ENCODE measurements around the gene PIGM.

The PIGM gene

GRCh38 chr1:159980786-159981185, 51.0 kb downstream of the PIGM start:
- Histone ChIP-seq H3K23ac (ENCODE audit: low read length) (no peak overlapping the region), H4K12ac (ENCODE audit: low read depth, low read length) (no peak overlapping the region), H3K4me2 (ENCODE audit: low read length) (no peak overlapping the region), H2AFZ (ENCODE audit: insufficient read depth, low read length, poor library complexity) (no peak overlapping the region), H3K18ac (ENCODE audit: low read length) (no peak overlapping the region), H3K79me1 (ENCODE audit: low read length) (no peaks in the 10 kb centered on the region), H3K27ac (ENCODE audit: low read depth, low read length) (no peak overlapping the region), H3K36me3 (ENCODE audit: control insufficient read depth in 1 of 2, insufficient read depth in 2 of 2, low read length in 2 of 2) (no peaks in the 10 kb centered on the region), H3K9ac (ENCODE audit: low read length) (no peak overlapping the region), H2BK5ac (ENCODE audit: low read depth, low read length, poor library complexity) (no peak overlapping the region), H2AK5ac (ENCODE audit: low read length) (no peak overlapping the region), H2BK120ac (ENCODE audit: insufficient read depth, low read length, poor library complexity) (no peak overlapping the region), H3K14ac (ENCODE audit: low read length) (no peak overlapping the region), H3K79me2 (ENCODE audit: control insufficient read depth, insufficient read depth, low read length, poor library complexity) (no peaks in the 10 kb centered on the region), H3K4me1 (ENCODE audit: control insufficient read depth in 1 of 2, insufficient read depth in 2 of 2, low read length in 2 of 2) (no peaks in the 10 kb centered on the region), H3K27me3 (ENCODE audit: insufficient read depth, low read length) (no peaks in the 10 kb centered on the region), H3K4me3 (ENCODE audit: low read depth, low read length) (no peak overlapping the region), H2BK12ac (ENCODE audit: low read length) (no peak overlapping the region), H4K91ac (ENCODE audit: low read depth, low read length) (no peak overlapping the region), H4K8ac (ENCODE audit: low read depth, low read length) (no peak overlapping the region), H3K9me3 (ENCODE audit: insufficient read depth, low read depth, low read length) (peaks cover 2% of the 10 kb centered on the region), H3K4ac (ENCODE audit: low read depth, low read length) (no peak overlapping the region)
- no peak for DNase-seq
- WGBS (ENCODE audit: extremely low coverage, insufficient coverage, insufficient read length) = no CpG with 5 or more reads among the region's 7 CpGs

DNA sequence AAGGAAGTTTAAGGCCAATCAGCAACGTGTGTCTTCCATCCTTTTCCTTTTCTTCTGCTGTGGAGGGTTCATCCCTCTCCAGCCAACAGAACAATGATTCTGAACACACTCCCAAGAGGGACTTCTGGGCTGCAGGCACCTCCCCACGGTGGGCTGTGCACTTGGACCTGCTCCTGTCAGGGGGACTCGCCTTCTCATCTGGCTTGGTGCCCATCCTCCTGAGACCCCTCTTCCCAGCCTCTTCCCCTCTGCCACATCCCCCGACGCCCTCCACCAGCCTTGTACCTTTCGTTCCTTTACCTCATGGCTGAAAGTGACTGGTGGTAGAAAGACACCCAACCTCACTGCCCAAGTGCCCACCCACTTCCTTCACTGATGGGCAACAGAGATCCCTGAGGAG, 51.7 kb downstream of the PIGM start:
- H2AK5ac ChIP-seq (ENCODE audit: low read length) = no peak overlapping the region
- no peak overlapping the region for H3K4me2 ChIP-seq (ENCODE audit: low read length)
- no peaks in the 10 kb centered on the region for H3K36me3 ChIP-seq (ENCODE audit: control insufficient read depth in 1 of 2, insufficient read depth in 2 of 2, low read length in 2 of 2)
- H3K27ac ChIP-seq (ENCODE audit: low read depth, low read length) = no peak overlapping the region
- H3K14ac ChIP-seq (ENCODE audit: low read length) = no peak overlapping the region
- H3K23ac ChIP-seq (ENCODE audit: low read length) = no peak overlapping the region
- no peaks in the 10 kb centered on the region for H3K79me1 ChIP-seq (ENCODE audit: low read length)
- no peak overlapping the region for H3K4me3 ChIP-seq (ENCODE audit: low read depth, low read length)
- no peak overlapping the region for H4K12ac ChIP-seq (ENCODE audit: low read depth, low read length)
- H2BK120ac ChIP-seq (ENCODE audit: insufficient read depth, low read length, poor library complexity) = no peak overlapping the region
- H3K9me3 ChIP-seq (ENCODE audit: insufficient read depth, low read depth, low read length) = peaks cover 2% of the 10 kb centered on the region
- no peak overlapping the region for H4K8ac ChIP-seq (ENCODE audit: low read depth, low read length)
- no CpG with 5 or more reads among the region's 6 CpGs for WGBS (ENCODE audit: extremely low coverage, insufficient coverage, insufficient read length)
- H2AFZ ChIP-seq (ENCODE audit: insufficient read depth, low read length, poor library complexity) = no peak overlapping the region
- no peak overlapping the region for H3K4ac ChIP-seq (ENCODE audit: low read depth, low read length)
- H2BK12ac ChIP-seq (ENCODE audit: low read length) = no peak overlapping the region
- H3K4me1 ChIP-seq (ENCODE audit: control insufficient read depth in 1 of 2, insufficient read depth in 2 of 2, low read length in 2 of 2) = no peaks in the 10 kb centered on the region
- no peak overlapping the region for H4K91ac ChIP-seq (ENCODE audit: low read depth, low read length)
- no peak for DNase-seq
- H3K79me2 ChIP-seq (ENCODE audit: control insufficient read depth, insufficient read depth, low read length, poor library complexity) = no peaks in the 10 kb centered on the region
- H3K9ac ChIP-seq (ENCODE audit: low read length) = no peak overlapping the region
- H3K27me3 ChIP-seq (ENCODE audit: insufficient read depth, low read length) = no peaks in the 10 kb centered on the region
- no peak overlapping the region for H2BK5ac ChIP-seq (ENCODE audit: low read depth, low read length, poor library complexity)
- no peak overlapping the region for H3K18ac ChIP-seq (ENCODE audit: low read length)

- WGBS (ENCODE audit: extremely low coverage, insufficient coverage, insufficient read length) = no CpG with 5 or more reads among the region's 3 CpGs
- Histone ChIP-seq H3K9me3 (ENCODE audit: insufficient read depth, low read depth, low read length) (peaks cover 2% of the 10 kb centered on the region), H3K14ac (ENCODE audit: low read length) (no peak overlapping the region), H4K12ac (ENCODE audit: low read depth, low read length) (no peak overlapping the region), H3K4me2 (ENCODE audit: low read length) (no peak overlapping the region), H2BK12ac (ENCODE audit: low read length) (no peak overlapping the region), H3K79me2 (ENCODE audit: control insufficient read depth, insufficient read depth, low read length, poor library complexity) (no peaks in the 10 kb centered on the region), H4K91ac (ENCODE audit: low read depth, low read length) (no peak overlapping the region), H3K4me1 (ENCODE audit: control insufficient read depth in 1 of 2, insufficient read depth in 2 of 2, low read length in 2 of 2) (no peaks in the 10 kb centered on the region), H3K27ac (ENCODE audit: low read depth, low read length) (no peak overlapping the region), H3K79me1 (ENCODE audit: low read length) (no peaks in the 10 kb centered on the region), H3K18ac (ENCODE audit: low read length) (no peak overlapping the region), H3K4ac (ENCODE audit: low read depth, low read length) (no peak overlapping the region), H3K4me3 (ENCODE audit: low read depth, low read length) (no peak overlapping the region), H2AK5ac (ENCODE audit: low read length) (no peak overlapping the region), H3K9ac (ENCODE audit: low read length) (no peak overlapping the region), H3K36me3 (ENCODE audit: control insufficient read depth in 1 of 2, insufficient read depth in 2 of 2, low read length in 2 of 2) (no peaks in the 10 kb centered on the region), H3K27me3 (ENCODE audit: insufficient read depth, low read length) (no peaks in the 10 kb centered on the region), H3K23ac (ENCODE audit: low read length) (no peak overlapping the region), H4K8ac (ENCODE audit: low read depth, low read length) (no peak overlapping the region), H2BK5ac (ENCODE audit: low read depth, low read length, poor library complexity) (no peak overlapping the region), H2AFZ (ENCODE audit: insufficient read depth, low read length, poor library complexity) (no peak overlapping the region), H2BK120ac (ENCODE audit: insufficient read depth, low read length, poor library complexity) (no peak overlapping the region)
- no peak for DNase-seq
Observed at GRCh38 chr1:159979257-159979656, 52.5 kb downstream of the PIGM start.

- no peak overlapping the region for H2AFZ ChIP-seq (ENCODE audit: insufficient read depth, low read length, poor library complexity)
- no peak overlapping the region for H3K4me2 ChIP-seq (ENCODE audit: low read length)
- WGBS (ENCODE audit: extremely low coverage, insufficient coverage, insufficient read length) = no CpG with 5 or more reads among the region's 2 CpGs
- H3K27me3 ChIP-seq (ENCODE audit: insufficient read depth, low read length) = no peaks in the 10 kb centered on the region
- H3K14ac ChIP-seq (ENCODE audit: low read length) = no peak overlapping the region
- H3K4ac ChIP-seq (ENCODE audit: low read depth, low read length) = no peak overlapping the region
- no peak overlapping the region for H4K12ac ChIP-seq (ENCODE audit: low read depth, low read length)
- no peak overlapping the region for H4K8ac ChIP-seq (ENCODE audit: low read depth, low read length)
- peaks cover 2% of the 10 kb centered on the region for H3K9me3 ChIP-seq (ENCODE audit: insufficient read depth, low read depth, low read length)
- no peaks in the 10 kb centered on the region for H3K79me2 ChIP-seq (ENCODE audit: control insufficient read depth, insufficient read depth, low read length, poor library complexity)
- no peak overlapping the region for H2AK5ac ChIP-seq (ENCODE audit: low read length)
- no peak overlapping the region for H3K4me3 ChIP-seq (ENCODE audit: low read depth, low read length)
- H2BK12ac ChIP-seq (ENCODE audit: low read length) = no peak overlapping the region
- H2BK5ac ChIP-seq (ENCODE audit: low read depth, low read length, poor library complexity) = no peak overlapping the region
- H3K18ac ChIP-seq (ENCODE audit: low read length) = no peak overlapping the region
- H3K79me1 ChIP-seq (ENCODE audit: low read length) = no peaks in the 10 kb centered on the region
- H3K4me1 ChIP-seq (ENCODE audit: control insufficient read depth in 1 of 2, insufficient read depth in 2 of 2, low read length in 2 of 2) = no peaks in the 10 kb centered on the region
- no peak overlapping the region for H3K27ac ChIP-seq (ENCODE audit: low read depth, low read length)
- H4K91ac ChIP-seq (ENCODE audit: low read depth, low read length) = no peak overlapping the region
- DNase-seq = no peak
- H2BK120ac ChIP-seq (ENCODE audit: insufficient read depth, low read length, poor library complexity) = no peak overlapping the region
- no peak overlapping the region for H3K23ac ChIP-seq (ENCODE audit: low read length)
- H3K9ac ChIP-seq (ENCODE audit: low read length) = no peak overlapping the region
- no peaks in the 10 kb centered on the region for H3K36me3 ChIP-seq (ENCODE audit: control insufficient read depth in 1 of 2, insufficient read depth in 2 of 2, low read length in 2 of 2)
Observed at GRCh38 chr1:159978107-159978398, 53.7 kb downstream of the PIGM start.

Data from trophoblast cell (in vitro differentiated cells and primary cell).